ENCODE measurements around the gene DGKB. TPM values are rescaled to one million over a fixed set of nuclear protein-coding genes. Genes with fewer than 3 reads are reported as not detected.

DGKB gene
- total RNA-seq, 1 experiment from 2014 or later: 0.48 TPM

- DNase-seq: no peak
- H2AFZ ChIP-seq: no peak overlapping the region
- TF ChIP-seq CTCF (conservative IDR thresholded peaks at IDR 0.05) (no peak), EZH2 (IDR thresholded peaks at IDR 0.05; ENCODE audit: low read depth) (no peak)
- BruUV-seq (replicated peaks): no TSS peak
- H3K4me2 ChIP-seq: no peak overlapping the region
- no peaks in the 10 kb centered on the region for H3K36me3 ChIP-seq (ENCODE audit: low read depth)
- H3K4me3 ChIP-seq: no peak overlapping the region
- no peaks in the 10 kb centered on the region for H3K9me3 ChIP-seq (ENCODE audit: insufficient read depth, low read depth)
- no peak overlapping the region for H3K27ac ChIP-seq
- H3K4me1 ChIP-seq (replicated peaks; ENCODE audit: insufficient read depth): no peaks in the 10 kb centered on the region
- CTCF ChIA-PET: no interaction called here
- H3K79me2 ChIP-seq (ENCODE audit: low read depth): no peaks in the 10 kb centered on the region
- POLR2A ChIA-PET (ENCODE audit: unreplicated experiment): no interaction called here
- intact Hi-C loops (cut with micrococcal nuclease; ENCODE audit: unreplicated experiment): no loop called here
- no peaks in the 10 kb centered on the region for H3F3A ChIP-seq (ENCODE audit: insufficient read depth, low read depth)
- no peaks in the 10 kb centered on the region for H4K20me1 ChIP-seq (ENCODE audit: insufficient read depth)
- H3K9me2 ChIP-seq (ENCODE audit: insufficient read depth): peaks cover 1% of the 10 kb centered on the region
- no peaks in the 10 kb centered on the region for H3K27me3 ChIP-seq (ENCODE audit: insufficient read depth, low read depth)
Observed at GRCh38 chr7:14807507-14807906, 95.0 kb downstream of the DGKB start.

DNA sequence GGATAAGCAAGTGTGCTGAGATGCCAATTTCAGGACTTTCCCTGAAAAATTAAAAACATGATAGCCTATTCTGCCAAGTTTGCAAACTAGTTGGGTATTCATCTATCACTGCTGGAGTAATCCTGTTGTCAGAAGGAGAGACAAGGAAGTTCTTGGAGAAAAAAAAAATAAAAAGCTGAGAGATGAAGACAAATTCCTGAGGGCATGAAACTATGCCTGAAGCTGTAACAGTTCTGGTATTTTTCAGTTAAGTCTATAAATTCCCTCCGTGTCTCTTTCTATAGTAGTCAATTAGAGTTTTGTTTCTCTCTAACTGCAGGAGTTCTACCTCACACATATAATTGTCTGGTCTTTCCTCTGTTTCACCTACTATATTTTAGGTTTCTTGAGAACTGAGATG lies 95.7 kb downstream of the DGKB start:
- intact Hi-C loops (cut with micrococcal nuclease; ENCODE audit: unreplicated experiment): no loop called here
- H3K4me3 ChIP-seq: no peak overlapping the region
- H2AFZ ChIP-seq: no peak overlapping the region
- TF ChIP-seq CTCF (conservative IDR thresholded peaks at IDR 0.05) (no peak), EZH2 (IDR thresholded peaks at IDR 0.05; ENCODE audit: low read depth) (no peak)
- DNase-seq: no peak
- POLR2A ChIA-PET (ENCODE audit: unreplicated experiment): no interaction called here
- no TSS peak for BruUV-seq (replicated peaks)
- no peaks in the 10 kb centered on the region for H3K4me1 ChIP-seq (replicated peaks; ENCODE audit: insufficient read depth)
- no peaks in the 10 kb centered on the region for H3K79me2 ChIP-seq (ENCODE audit: low read depth)
- no peaks in the 10 kb centered on the region for H3K9me3 ChIP-seq (ENCODE audit: insufficient read depth, low read depth)
- CTCF ChIA-PET: interaction anchor here (0.9 kb wide), 1 partner anchor 321 kb away, joined by 3 read pairs; no protein-coding TSS in a partner anchor
- no peaks in the 10 kb centered on the region for H3K27me3 ChIP-seq (ENCODE audit: insufficient read depth, low read depth)
- no peaks in the 10 kb centered on the region for H3K9me2 ChIP-seq (ENCODE audit: insufficient read depth)
- no peaks in the 10 kb centered on the region for H4K20me1 ChIP-seq (ENCODE audit: insufficient read depth)
- H3K27ac ChIP-seq: no peak overlapping the region
- H3K36me3 ChIP-seq (ENCODE audit: low read depth): no peaks in the 10 kb centered on the region
- H3F3A ChIP-seq (ENCODE audit: insufficient read depth, low read depth): no peaks in the 10 kb centered on the region
- no peak overlapping the region for H3K4me2 ChIP-seq

- H3K4me2 ChIP-seq: no peak overlapping the region
- H3F3A ChIP-seq (ENCODE audit: insufficient read depth, low read depth): no peaks in the 10 kb centered on the region
- ChIA-PET CTCF (no interaction called here), POLR2A (ENCODE audit: unreplicated experiment) (no interaction called here)
- no peak overlapping the region for H3K27ac ChIP-seq
- BruUV-seq (replicated peaks): no TSS peak
- intact Hi-C loops (cut with micrococcal nuclease; ENCODE audit: unreplicated experiment): no loop called here
- no peaks in the 10 kb centered on the region for H3K27me3 ChIP-seq (ENCODE audit: insufficient read depth, low read depth)
- H3K79me2 ChIP-seq (ENCODE audit: low read depth): no peaks in the 10 kb centered on the region
- H3K4me3 ChIP-seq: no peak overlapping the region
- no peak for TF ChIP-seq EZH2 (IDR thresholded peaks at IDR 0.05; ENCODE audit: low read depth)
- TF ChIP-seq CTCF (conservative IDR thresholded peaks at IDR 0.05): no peak
- no peaks in the 10 kb centered on the region for H3K9me3 ChIP-seq (ENCODE audit: insufficient read depth, low read depth)
- H3K36me3 ChIP-seq (ENCODE audit: low read depth): no peaks in the 10 kb centered on the region
- H3K9me2 ChIP-seq (ENCODE audit: insufficient read depth): no peaks in the 10 kb centered on the region
- no peaks in the 10 kb centered on the region for H4K20me1 ChIP-seq (ENCODE audit: insufficient read depth)
- DNase-seq: no peak
- H2AFZ ChIP-seq: no peak overlapping the region
- H3K4me1 ChIP-seq (replicated peaks; ENCODE audit: insufficient read depth): no peaks in the 10 kb centered on the region
Observed at GRCh38 chr7:14805105-14805719, 97.3 kb downstream of the DGKB start.

Measured in PC-9 (cell line).